CD4-positive, alpha-beta T cell treated with Interleukin-6 for 4 hours (primary cell): ENCODE data around the gene HSPA12A.

Experiments
- DNase-seq: peaks from one replicate; pipeline ENCODE4 v3.0.0-alpha.2; 2020; ENCODE audit warnings: mixed read lengths

HSPA12A gene

GRCh38 chr10:116663342-116663741 lies 79.0 kb downstream of the HSPA12A start:
- no peak for DNase-seq

- no peak for DNase-seq
Observed at GRCh38 chr10:116660860-116661259, 81.5 kb downstream of the HSPA12A start.

- DNase-seq, result no peak
Observed at GRCh38 chr10:116659049-116659670, 83.2 kb downstream of the HSPA12A start.

- no peak for DNase-seq
Observed at GRCh38 chr10:116657863-116658551, 84.4 kb downstream of the HSPA12A start.

GRCh38 chr10:116656044-116656443 lies 86.3 kb downstream of the HSPA12A start:
- DNase-seq, result no peak

GRCh38 chr10:116655568-116655967 lies 86.8 kb downstream of the HSPA12A start:
- no peak for DNase-seq

- no peak for DNase-seq
Observed at GRCh38 chr10:116654816-116655215, 87.5 kb downstream of the HSPA12A start.

GRCh38 chr10:116653885-116654284 lies 88.5 kb downstream of the HSPA12A start:
- no peak for DNase-seq

GRCh38 chr10:116648903-116649302 lies 93.5 kb downstream of the HSPA12A start:
- DNase-seq, result no peak

- no peak for DNase-seq
Observed at GRCh38 chr10:116646502-116646901, 95.9 kb downstream of the HSPA12A start.

- DNase-seq, result no peak
Observed at GRCh38 chr10:116637830-116638229, 104.5 kb downstream of the HSPA12A start.

- DNase-seq, result no peak
Observed at GRCh38 chr10:116636976-116637375, 105.4 kb downstream of the HSPA12A start.

- DNase-seq, result no peak
Observed at GRCh38 chr10:116636385-116636784, 106.0 kb downstream of the HSPA12A start.

- no peak for DNase-seq
Observed at GRCh38 chr10:116634126-116634975, 108.0 kb downstream of the HSPA12A start.

GRCh38 chr10:116633216-116633600 lies 109.2 kb downstream of the HSPA12A start:
- no peak for DNase-seq

- DNase-seq, result no peak
Observed at GRCh38 chr10:116632596-116633215, 109.7 kb downstream of the HSPA12A start.

GRCh38 chr10:116631871-116632295 lies 110.5 kb downstream of the HSPA12A start:
- no peak for DNase-seq

- DNase-seq, result no peak
Observed at GRCh38 chr10:116630020-116630419, 112.3 kb downstream of the HSPA12A start.

GRCh38 chr10:116629340-116629739 lies 113.0 kb downstream of the HSPA12A start:
- no peak for DNase-seq

- no peak for DNase-seq
Observed at GRCh38 chr10:116627386-116627933, 114.9 kb downstream of the HSPA12A start.

GRCh38 chr10:116626815-116627214 lies 115.6 kb downstream of the HSPA12A start:
- no peak for DNase-seq

GRCh38 chr10:116625845-116626244 lies 116.5 kb downstream of the HSPA12A start:
- no peak for DNase-seq
